IMR-90 (cell line): Measurements from ENCODE around the gene AEN. TPM values are rescaled to one million over a fixed set of nuclear protein-coding genes. Genes with fewer than 3 reads are reported as not detected.

Source experiments
- ATAC-seq: fragments of 200-7000 bp; cut with Tn5 transposase; 2 replicates; pipeline ENCODE4 v1.9.1; 2020; ENCODE audit warnings: low read depth, mild to moderate bottlenecking, moderate library complexity
- BruUV-seq: library from RNA; stranded (reverse); fragments of 400-500 nt; replicated peaks from 2 replicates; lab custom pipeline; 2021; lab: Mats Ljungman, UMichigan
- CTCF ChIA-PET: fragments of 300-600 bp; formaldehyde crosslinking; extraction: SDS; loops from one replicate; lab custom pipeline; 2021; ENCODE audit warnings: antibody characterized with exemption; lab: Yijun Ruan, JAX
- POLR2A ChIA-PET: fragments of 300-600 bp; sonication (Branson Sonifier 250); formaldehyde crosslinking; loops from one replicate; lab custom pipeline; 2022; ENCODE audit warnings: antibody characterized with exemption; ENCODE audit not compliant: unreplicated experiment; lab: Charles Lee
- DNase-seq: peaks from one replicate; pipeline ENCODE4 v3.0.0; 2013
- H2AFZ ChIP-seq: replicated peaks from 2 replicates; pipeline ENCODE3; 2013; ENCODE audit warnings: low read length, mild to moderate bottlenecking; ENCODE audit not compliant: poor library complexity
- H2AK5ac ChIP-seq: 2 replicates; pipeline ENCODE4 v1.6.1; 2013; ENCODE audit warnings: low read depth, low read length, inconsistent platforms
- H2AK9ac ChIP-seq: replicated peaks from 2 replicates; pipeline ENCODE3; 2013; ENCODE audit warnings: mild to moderate bottlenecking, low read depth, low read length, moderate library complexity; ENCODE audit not compliant: poor library complexity
- H2BK120ac ChIP-seq: 2 replicates; pipeline ENCODE4 v1.6.1; 2013; ENCODE audit warnings: low read depth, low read length, inconsistent platforms
- H2BK15ac ChIP-seq: 3 replicates; pipeline ENCODE4 v1.6.1; 2013; ENCODE audit warnings: low read depth, low read length, inconsistent platforms
- H2BK20ac ChIP-seq: 2 replicates; pipeline ENCODE4 v1.6.1; 2013; ENCODE audit warnings: low read depth, mild to moderate bottlenecking, inconsistent platforms, low read length, moderate library complexity
- H2BK5ac ChIP-seq: 2 replicates; pipeline ENCODE4 v1.6.1; 2013; ENCODE audit warnings: mild to moderate bottlenecking, low read depth, low read length, inconsistent platforms; ENCODE audit not compliant: poor library complexity, severe bottlenecking
- H3K14ac ChIP-seq: replicated peaks from 2 replicates; pipeline ENCODE4 v1.6.1; 2013; ENCODE audit warnings: low read depth, low read length, inconsistent platforms
- H3K18ac ChIP-seq: 2 replicates; pipeline ENCODE4 v1.6.1; 2013; ENCODE audit warnings: low read depth, low read length, control low read depth
- H3K23ac ChIP-seq: 2 replicates; pipeline ENCODE4 v1.6.1; 2013; ENCODE audit warnings: low read depth, low read length, inconsistent platforms
- H3K27ac ChIP-seq: 2 replicates; pipeline ENCODE4 v1.5.1; 2013; ENCODE audit warnings: mild to moderate bottlenecking, control low read depth, low read length; ENCODE audit not compliant: insufficient read depth
- H3K27me3 ChIP-seq: 2 replicates; pipeline ENCODE4 v1.6.1; 2013; ENCODE audit warnings: low read length; ENCODE audit not compliant: control insufficient read depth, insufficient read depth
- H3K36me3 ChIP-seq: 2 replicates; pipeline ENCODE4 v1.6.1; 2013; ENCODE audit warnings: low read length, mixed read lengths; ENCODE audit not compliant: control insufficient read depth, insufficient read depth
- H3K4ac ChIP-seq: 2 replicates; pipeline ENCODE4 v1.6.1; 2013; ENCODE audit warnings: low read depth, low read length, inconsistent platforms
- H3K4me1 ChIP-seq: 2 replicates; pipeline ENCODE4 v1.6.1; 2013; ENCODE audit warnings: low read length, mixed read lengths; ENCODE audit not compliant: control insufficient read depth, insufficient read depth
- H3K4me2 ChIP-seq: 2 replicates; pipeline ENCODE4 v1.6.1; 2013; ENCODE audit warnings: low read depth, mild to moderate bottlenecking, control low read depth, low read length, moderate library complexity
- H3K4me3 ChIP-seq: 2 replicates; pipeline ENCODE4 v1.5.1; 2013; ENCODE audit warnings: low read depth, mild to moderate bottlenecking, control low read depth, low read length, moderate library complexity; ENCODE audit not compliant: insufficient read depth
- H3K56ac ChIP-seq: 2 replicates; pipeline ENCODE4 v1.6.1; 2013; ENCODE audit warnings: low read length, inconsistent platforms; ENCODE audit not compliant: insufficient read depth; ENCODE audit errors: extremely low read depth
- H3K79me1 ChIP-seq, 2 experiments: 2 replicates each; pipeline ENCODE4 v1.6.1; 2013; ENCODE audit warnings: low read length in 2 of 2, inconsistent platforms in 1 of 2, low read depth in 1 of 2
- H3K9ac ChIP-seq: 2 replicates; pipeline ENCODE4 v1.6.1; 2013; ENCODE audit warnings: low read depth, low read length, control low read depth
- H3K9me1 ChIP-seq: 2 replicates; pipeline ENCODE4 v1.6.1; 2013; ENCODE audit warnings: low read length, inconsistent platforms; ENCODE audit not compliant: insufficient read depth
- H3K9me3 ChIP-seq: 2 replicates; pipeline ENCODE4 v1.6.1; 2013; ENCODE audit warnings: low read length; ENCODE audit not compliant: control insufficient read depth, insufficient read depth
- H4K20me1 ChIP-seq: 2 replicates; pipeline ENCODE4 v1.6.1; 2013; ENCODE audit warnings: low read length, inconsistent platforms; ENCODE audit not compliant: insufficient read depth
- H4K5ac ChIP-seq: 2 replicates; pipeline ENCODE4 v1.6.1; 2013; ENCODE audit warnings: mild to moderate bottlenecking, low read depth, low read length, control low read depth
- H4K8ac ChIP-seq, 2 experiments: 2 replicates each; pipeline ENCODE4 v1.6.1; 2013; ENCODE audit warnings: low read depth in 2 of 2, low read length in 2 of 2, control low read depth in 1 of 2, inconsistent platforms in 1 of 2
- H4K91ac ChIP-seq: 2 replicates; pipeline ENCODE4 v1.6.1; 2013; ENCODE audit warnings: low read depth, low read length, inconsistent platforms; ENCODE audit not compliant: insufficient read depth
- CEBPB ChIP-seq: IDR thresholded peaks from 2 replicates; pipeline ENCODE4 v1.6.1; 2012; ENCODE audit warnings: low read depth, low read length, improper control_type of control experiment
- CTCF ChIP-seq: conservative IDR thresholded peaks from 2 replicates; pipeline ENCODE4 v1.5.1; 2012; ENCODE audit warnings: mild to moderate bottlenecking, low read depth, low read length, improper control_type of control experiment
- MAFK ChIP-seq: IDR thresholded peaks from 2 replicates; pipeline ENCODE4 v1.6.1; 2012; ENCODE audit warnings: low read depth, low read length, improper control_type of control experiment
- MAZ ChIP-seq: IDR thresholded peaks from 2 replicates; pipeline ENCODE4 v1.6.1; 2012; ENCODE audit warnings: low read depth, mild to moderate bottlenecking, low read length, improper control_type of control experiment, moderate library complexity, borderline replicate concordance
- MXI1 ChIP-seq: IDR thresholded peaks from 2 replicates; pipeline ENCODE4 v1.6.1; 2012; ENCODE audit warnings: low read depth, mild to moderate bottlenecking, low read length, moderate library complexity, borderline replicate concordance
- RAD21 ChIP-seq: IDR thresholded peaks from 2 replicates; pipeline ENCODE4 v1.6.1; 2012; ENCODE audit warnings: low read length, improper control_type of control experiment
- SMC3 ChIP-seq: fragments of 150-350 bp; IDR thresholded peaks from 2 replicates; pipeline ENCODE4 v1.6.1; 2016; ENCODE audit warnings: low read depth, mild to moderate bottlenecking, antibody characterized with exemption, low read length, moderate library complexity
- USF2 ChIP-seq: fragments of 150-350 bp; IDR thresholded peaks from 2 replicates; pipeline ENCODE4 v1.6.1; 2017; ENCODE audit warnings: mild to moderate bottlenecking, antibody characterized with exemption, low read length, low read depth
- WGBS, 2 experiments: methylation state at CpG; one replicate each; pipeline versions ENCODE4 v1.1.5 to v1.1.7; 2013; ENCODE audit warnings: missing lambda C conversion rate in 2 of 2; ENCODE audit not compliant: insufficient read length in 1 of 2; ENCODE audit errors: extremely low coverage in 2 of 2; 5-methylcytosine and 5-hydroxymethylcytosine counted together
- dilution Hi-C: fragments of 300-500 bp; cut with HindIII; formaldehyde crosslinking; loops from one replicate; pipeline ENCODE4 v1.14.3; 2018; ENCODE audit warnings: low sequenced_read_pairs; ENCODE audit not compliant: unreplicated experiment
- in situ Hi-C: fragments of 300-500 bp; cut with MboI; formaldehyde crosslinking; loops from 3 replicates; pipeline ENCODE4 v1.14.3; 2019; ENCODE audit warnings: low sequenced_read_pairs, inconsistent platforms, mixed read lengths
- intact Hi-C: fragments of 100-400 bp; cut with micrococcal nuclease; formaldehyde crosslinking; loops from 2 replicates; pipeline ENCODE4 v1.10.0; 2022
- polyA plus RNA-seq, 3 experiments: library from polyadenylated mRNA; depleted of rRNA; stranded (reverse); fragments of >200 nt; gene quantifications; 2 replicates each; pipeline ENCODE4 v1.2.3, GENCODE V29; 2012; ENCODE audit warnings: low replicate concordance in 1 of 3
- total RNA-seq: library from RNA; depleted of rRNA; stranded (reverse); fragments of >200 nt; gene quantifications from 2 replicates; pipeline ENCODE4 v1.2.3, GENCODE V29; 2012

Gene AEN
- total and polyA plus RNA-seq, 2 of the 4 experiments (the other 2 are of a cell fraction) = 48.6 to 85.5 TPM

DNA sequence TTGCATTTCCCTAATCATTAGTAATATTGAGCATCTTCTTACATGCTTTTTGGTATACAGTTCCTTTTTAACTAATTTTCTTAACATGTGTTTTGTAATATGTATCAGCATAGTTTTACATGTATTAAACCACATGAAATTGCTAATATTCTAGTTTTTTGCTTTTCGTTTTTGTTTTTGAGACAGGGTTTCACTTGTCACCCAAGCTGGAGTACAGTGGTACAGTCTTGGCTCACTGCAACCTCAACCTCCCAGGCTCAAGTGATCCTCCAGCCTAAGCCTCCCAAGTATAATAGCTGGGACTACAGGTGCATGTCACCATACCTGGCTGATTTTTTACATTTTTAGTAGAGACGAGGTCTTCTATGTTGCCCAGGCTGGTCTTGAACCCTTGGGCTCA, 13.3 kb downstream of the AEN start:
- CTCF ChIA-PET = no interaction called here
- no peaks in the 10 kb centered on the region for H3K27me3 ChIP-seq
- dilution Hi-C loops = no loop called here

More for the DNA sequence above, 13.3 kb downstream of the AEN start:
- no CpG with 5 or more reads among the region's 2 CpGs for WGBS, 2 experiments
- no peak overlapping the region for H2BK20ac ChIP-seq
- intact Hi-C loops (no loop called here), in situ Hi-C loops (no loop called here)
- H2BK5ac ChIP-seq = no peak overlapping the region
- H3K4ac ChIP-seq = no peak overlapping the region
- no peak for ATAC-seq
- H3K4me1 ChIP-seq = peaks cover 21% of the 10 kb centered on the region
- no peak overlapping the region for H3K4me3 ChIP-seq
- POLR2A ChIA-PET = no interaction called here
- no peak for DNase-seq
- H3K14ac ChIP-seq = no peak overlapping the region
- H3K4me2 ChIP-seq = no peak overlapping the region
- no TSS peak for BruUV-seq
- H3K27ac ChIP-seq = no peak overlapping the region
- no peak overlapping the region for H4K8ac ChIP-seq
- H3K9ac ChIP-seq = no peak overlapping the region
- TF ChIP-seq SMC3 (no peak), RAD21 (no peak), MAFK (no peak), MXI1 (no peak), CEBPB (no peak), CTCF (no peak), USF2 (no peak), MAZ (no peak)
- no peak overlapping the region for H4K5ac ChIP-seq
- no peak overlapping the region for H4K91ac ChIP-seq
- H4K20me1 ChIP-seq = peaks cover 53% of the 10 kb centered on the region
- H2BK120ac ChIP-seq = no peak overlapping the region
- H2AK9ac ChIP-seq = no peak overlapping the region
- no peak overlapping the region for H2BK15ac ChIP-seq
- no peaks in the 10 kb centered on the region for H3K9me3 ChIP-seq
- no peak overlapping the region for H3K56ac ChIP-seq
- peaks cover 21% of the 10 kb centered on the region for H3K9me1 ChIP-seq
- H2AFZ ChIP-seq = no peak overlapping the region
- peaks cover 35% of the 10 kb centered on the region for H3K36me3 ChIP-seq
- no peak overlapping the region for H2AK5ac ChIP-seq
- peaks cover 22 to 77% of the 10 kb centered on the region in 2 experiments for H3K79me1 ChIP-seq
- H3K18ac ChIP-seq = no peak overlapping the region
- H3K23ac ChIP-seq = no peak overlapping the region
